Hematopoietic multipotent progenitor cell treated with erythropoietin and hydrocortisone succinate and interleukin-3 and kit ligand, for 6 days (in vitro differentiated cells): Measurements from ENCODE around the gene ZNF684.
A peak's percentile ranks its signal among the peaks of the same experiment; 100 is the strongest.

Experiments used
- DNase-seq: peaks from one replicate; pipeline ENCODE4 v3.0.0-alpha.2; 2015

ZNF684 gene

DNA sequence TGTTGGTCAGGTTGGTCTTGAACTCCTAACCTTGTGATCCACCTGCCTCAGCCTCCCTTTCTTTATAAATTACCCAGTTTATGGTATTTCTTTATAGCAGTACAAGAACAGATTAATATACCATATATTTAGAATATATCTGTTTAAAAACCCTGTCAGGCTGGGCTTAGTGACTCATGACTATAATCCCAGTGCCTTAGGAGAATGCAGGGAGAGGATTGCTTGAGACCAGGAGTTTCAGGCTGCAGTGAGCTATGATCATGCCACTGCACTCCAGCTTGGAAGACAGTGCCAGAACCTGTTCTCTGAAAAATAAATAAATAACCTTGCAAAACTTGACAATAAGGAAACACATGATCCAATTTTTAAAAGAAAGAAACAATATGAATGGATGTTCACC lies 43.9 kb downstream of the ZNF684 start:
- DNase-seq = no peak

DNA sequence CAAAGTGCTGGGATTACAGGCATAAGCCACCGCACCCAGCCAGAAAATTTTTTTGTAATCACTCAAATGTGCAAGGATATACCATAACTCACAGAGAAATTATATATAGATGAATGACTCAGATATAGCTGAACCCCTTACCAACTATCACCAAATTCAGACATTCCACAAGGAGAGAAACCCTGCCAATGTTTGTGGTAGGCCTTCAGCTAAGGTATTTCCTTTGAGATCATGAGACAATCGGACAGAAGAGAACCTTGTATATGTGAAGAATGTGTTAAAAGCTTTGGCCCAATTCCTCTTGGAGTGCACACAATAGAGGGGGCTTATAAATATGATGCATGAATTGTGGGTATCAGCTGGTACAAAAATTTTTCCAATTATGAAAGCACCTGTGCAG lies 50.7 kb downstream of the ZNF684 start:
- DNase-seq = no peak

DNA sequence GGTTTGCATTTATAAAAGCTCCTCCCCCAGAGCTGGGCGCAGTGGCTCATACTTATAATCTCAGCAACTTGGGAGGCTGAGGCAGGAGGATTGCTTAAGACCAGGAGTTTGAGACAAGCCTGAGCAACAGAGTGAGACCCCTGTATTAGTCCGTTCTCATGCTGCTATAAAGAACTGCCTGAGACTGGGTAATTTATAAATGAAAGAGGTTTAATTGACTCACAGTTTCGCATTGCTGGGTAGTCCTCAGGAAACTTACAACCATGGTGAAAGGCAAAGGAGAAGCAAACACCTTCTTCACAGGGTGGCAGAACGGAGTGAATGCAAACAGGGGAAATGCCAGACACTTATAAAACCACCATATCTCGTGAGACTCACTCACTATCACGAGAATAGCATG lies 52.5 kb downstream of the ZNF684 start:
- no peak for DNase-seq

DNA sequence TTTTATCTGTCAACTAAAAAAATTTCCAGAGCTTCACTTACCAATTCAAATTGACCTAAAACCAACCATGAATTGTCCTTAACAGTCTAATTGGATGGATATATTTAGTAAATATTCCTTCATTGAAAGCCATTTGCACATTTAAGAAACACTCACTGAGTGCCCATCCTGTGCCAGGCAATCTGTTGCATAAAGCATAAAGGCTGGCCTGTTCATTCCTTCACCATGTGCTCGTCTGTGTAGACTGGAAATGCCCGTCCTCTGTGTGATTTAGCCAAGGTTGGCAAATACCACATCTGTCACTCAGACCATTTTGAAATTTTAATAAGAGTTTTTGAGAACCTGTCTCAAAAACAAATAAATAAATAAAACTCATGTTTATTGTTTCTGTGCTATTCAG lies 57.1 kb downstream of the ZNF684 start:
- no peak for DNase-seq

DNA sequence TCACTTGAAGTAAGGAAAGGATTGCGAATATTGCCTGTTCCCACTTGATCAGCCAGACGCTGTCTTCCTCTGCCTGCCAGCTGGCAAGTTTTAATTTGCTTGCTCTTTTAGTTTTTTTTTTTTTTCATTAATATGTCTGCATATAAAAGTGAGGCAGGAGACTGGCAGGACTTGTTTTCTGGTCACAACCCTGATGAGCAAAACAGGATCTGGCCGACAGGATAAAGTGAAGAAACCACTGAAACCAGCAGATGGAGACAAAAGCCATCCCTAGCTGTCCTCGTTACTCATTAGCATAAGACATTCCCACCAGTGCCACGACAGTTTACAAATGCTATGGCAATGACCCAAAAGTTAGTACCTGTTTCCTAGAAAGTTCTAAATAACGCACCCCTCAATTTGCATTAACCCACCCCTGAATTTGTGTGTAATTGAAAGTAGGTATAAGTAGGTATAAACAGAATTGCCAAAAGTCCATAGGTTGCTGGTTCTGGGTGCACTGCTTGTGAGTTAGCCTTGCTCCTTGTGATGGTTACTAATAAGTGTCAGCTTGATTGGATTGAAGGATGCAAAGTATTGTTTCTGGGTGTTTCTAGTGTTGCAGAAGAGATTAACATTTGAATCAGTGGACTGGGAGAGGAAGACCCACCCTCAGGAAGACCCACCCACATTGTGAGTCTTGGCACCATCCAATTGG lies 60.8 kb downstream of the ZNF684 start:
- DNase-seq = peak; percentile 72

DNA sequence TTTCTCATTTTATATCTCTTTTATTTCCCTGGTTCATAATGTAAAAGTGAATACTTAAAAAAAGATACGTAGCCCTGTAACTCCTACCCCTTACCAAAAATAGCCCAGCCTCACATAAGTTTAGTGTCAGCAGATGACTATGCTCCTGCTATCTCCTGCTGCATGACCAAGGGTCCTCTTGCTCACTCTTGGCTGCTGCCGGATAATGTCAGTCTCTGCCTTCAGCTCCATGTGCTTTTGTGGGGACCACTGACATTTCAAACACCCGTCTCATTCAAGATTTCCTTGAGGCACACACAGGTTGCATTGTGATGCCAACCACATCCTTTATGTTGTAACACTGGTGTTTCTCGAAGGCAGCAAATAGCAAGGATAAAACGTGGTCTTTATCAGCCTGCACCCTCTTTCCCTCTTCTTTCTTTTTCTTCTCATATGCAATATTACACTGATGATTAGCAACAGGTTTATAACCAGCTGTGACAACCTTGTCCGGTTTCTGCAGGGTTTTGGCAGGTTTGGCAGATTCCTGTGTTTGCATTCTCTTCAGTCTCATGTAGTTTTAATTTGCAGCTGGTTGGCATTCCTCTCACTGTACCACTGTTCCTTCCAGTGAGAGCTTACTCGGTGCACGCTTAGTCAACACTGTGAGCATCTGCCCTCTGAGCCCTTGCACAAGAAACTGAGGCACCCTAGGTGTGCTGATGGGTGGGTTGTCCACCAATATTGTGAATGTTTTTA lies 62.2 kb downstream of the ZNF684 start:
- DNase-seq = peak; percentile 14

DNA sequence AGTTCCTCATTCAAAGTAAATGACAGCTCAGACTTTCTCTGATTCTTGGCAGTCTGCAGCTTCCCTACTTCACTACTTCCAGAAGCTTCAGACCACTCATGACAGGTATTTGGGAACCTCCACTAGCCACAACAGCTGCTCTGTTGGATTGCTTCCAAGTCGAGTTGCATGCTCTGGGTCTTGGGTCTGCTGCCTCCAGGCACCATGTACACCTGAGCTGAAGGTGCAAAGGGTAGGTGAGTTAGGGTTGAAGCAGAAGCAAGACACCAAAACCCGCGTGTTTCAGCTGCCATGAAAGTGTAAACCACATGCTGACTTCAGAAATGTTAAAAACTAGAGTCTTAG lies 62.7 kb downstream of the ZNF684 start:
- no peak for DNase-seq

DNA sequence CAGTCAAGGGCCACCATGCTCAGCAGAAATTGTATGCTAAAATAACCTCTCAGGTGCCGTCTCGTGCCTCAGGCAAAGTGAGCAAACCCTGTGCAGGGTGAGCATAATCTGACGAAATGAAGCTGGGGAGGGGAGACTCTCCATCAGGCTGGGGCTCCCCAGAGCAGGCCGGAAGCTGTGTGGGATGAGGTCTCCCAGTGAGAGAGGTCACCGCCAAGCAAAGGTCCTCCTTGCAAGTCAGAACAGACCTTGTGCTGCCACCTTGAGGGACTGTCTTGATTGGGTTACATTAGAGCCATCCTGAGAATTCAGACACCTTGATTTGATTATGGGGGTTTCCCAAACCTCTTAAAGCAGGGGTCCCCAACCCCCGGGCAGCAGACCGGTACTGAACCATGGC lies 64.2 kb downstream of the ZNF684 start:
- DNase-seq = no peak
